Measurements from ENCODE around the gene CHD1.

- TF ChIP-seq USF2 (IDR thresholded peaks at IDR 0.05; ENCODE audit: low read depth, low read length) (no peak), CTCF (conservative IDR thresholded peaks at IDR 0.05; ENCODE audit: low read depth, low read length) (no peak), POLR2A (IDR thresholded peaks at IDR 0.05; ENCODE audit: low read depth, low read length) (no peak), BHLHE40 (IDR thresholded peaks at IDR 0.05; ENCODE audit: low read depth, low read length) (no peak), ELK1 (IDR thresholded peaks at IDR 0.05; ENCODE audit: borderline replicate concordance, low read depth, low read length) (no peak), RCOR1 (IDR thresholded peaks at IDR 0.05; ENCODE audit: insufficient replicate concordance, low read length) (no peak), CEBPB (IDR thresholded peaks at IDR 0.05; ENCODE audit: low read depth, low read length) (no peak), RAD21 (IDR thresholded peaks at IDR 0.05; ENCODE audit: low read length) (no peak), MXI1 (IDR thresholded peaks at IDR 0.05; ENCODE audit: borderline replicate concordance, low read depth, low read length) (no peak), FOS (IDR thresholded peaks at IDR 0.05; ENCODE audit: low read depth, low read length) (no peak), SMC3 (IDR thresholded peaks at IDR 0.05; ENCODE audit: low read depth, low read length) (no peak), MAZ (IDR thresholded peaks at IDR 0.05; ENCODE audit: borderline replicate concordance, low read depth, low read length) (no peak), MAFK (IDR thresholded peaks at IDR 0.05; ENCODE audit: low read depth, low read length) (no peak)
Measured at GRCh38 chr5:98936948-98937715, 8.3 kb upstream of the CHD1 start.

All from IMR-90 (cell line).